Measurements from ENCODE around the gene LHX6.

- TF ChIP-seq, protein P1, sequence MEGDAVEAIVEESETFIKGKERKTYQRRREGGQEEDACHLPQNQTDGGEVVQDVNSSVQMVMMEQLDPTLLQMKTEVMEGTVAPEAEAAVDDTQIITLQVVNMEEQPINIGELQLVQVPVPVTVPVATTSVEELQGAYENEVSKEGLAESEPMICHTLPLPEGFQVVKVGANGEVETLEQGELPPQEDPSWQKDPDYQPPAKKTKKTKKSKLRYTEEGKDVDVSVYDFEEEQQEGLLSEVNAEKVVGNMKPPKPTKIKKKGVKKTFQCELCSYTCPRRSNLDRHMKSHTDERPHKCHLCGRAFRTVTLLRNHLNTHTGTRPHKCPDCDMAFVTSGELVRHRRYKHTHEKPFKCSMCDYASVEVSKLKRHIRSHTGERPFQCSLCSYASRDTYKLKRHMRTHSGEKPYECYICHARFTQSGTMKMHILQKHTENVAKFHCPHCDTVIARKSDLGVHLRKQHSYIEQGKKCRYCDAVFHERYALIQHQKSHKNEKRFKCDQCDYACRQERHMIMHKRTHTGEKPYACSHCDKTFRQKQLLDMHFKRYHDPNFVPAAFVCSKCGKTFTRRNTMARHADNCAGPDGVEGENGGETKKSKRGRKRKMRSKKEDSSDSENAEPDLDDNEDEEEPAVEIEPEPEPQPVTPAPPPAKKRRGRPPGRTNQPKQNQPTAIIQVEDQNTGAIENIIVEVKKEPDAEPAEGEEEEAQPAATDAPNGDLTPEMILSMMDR (IDR thresholded peaks at IDR 0.05), result no peak
- no peak for TF ChIP-seq POLR2A (IDR thresholded peaks at IDR 0.05)
Observed at GRCh38 chr9:122197882-122198281, 30.9 kb downstream of the LHX6 start.
